SK-N-SH treated with all-trans-retinoic acid at 6 μM for 48 hours (cell line): Measurements from ENCODE around the gene NFYA.

Experiments used
- ATAC-seq: fragments of 200-7000 bp; cut with Tn5 transposase; 3 replicates; pipeline ENCODE4 v1.9.1; 2020; ENCODE audit warnings: mild to moderate bottlenecking, moderate library complexity
- ARNTL ChIP-seq: fragments of 450-650 bp; formaldehyde crosslinking; IDR thresholded peaks from 2 replicates; pipeline ENCODE4 v1.5.0; 2020; ENCODE audit warnings: low read depth, mild to moderate bottlenecking, moderate library complexity, borderline replicate concordance
- BACH2 ChIP-seq: fragments of 250-450 bp; sonication (Bioruptor Pico); IDR thresholded peaks from 2 replicates; pipeline ENCODE4 v1.9.0; 2021; ENCODE audit warnings: mild to moderate bottlenecking, borderline replicate concordance
- CREB5 ChIP-seq: fragments of 250-450 bp; sonication (Bioruptor Pico); IDR thresholded peaks from 2 replicates; pipeline ENCODE4 v1.5.1; 2020; ENCODE audit warnings: low read depth, mild to moderate bottlenecking, moderate library complexity
- CSDC2 ChIP-seq: fragments of 250-450 bp; sonication (Bioruptor Pico); IDR thresholded peaks from 2 replicates; pipeline ENCODE4 v1.5.0; 2020; ENCODE audit warnings: mild to moderate bottlenecking, moderate library complexity
- CSRNP3 ChIP-seq: fragments of 250-450 bp; sonication (Bioruptor Pico); IDR thresholded peaks from 2 replicates; pipeline ENCODE4 v1.5.1; 2021; ENCODE audit warnings: mild to moderate bottlenecking, moderate library complexity
- ESRRG ChIP-seq: fragments of 250-450 bp; sonication (Bioruptor Pico); IDR thresholded peaks from 2 replicates; pipeline ENCODE4 v1.6.1; 2021; ENCODE audit warnings: mild to moderate bottlenecking
- GLIS3 ChIP-seq: fragments of 250-450 bp; sonication (Bioruptor Pico); IDR thresholded peaks from 2 replicates; pipeline ENCODE4 v1.5.0; 2020; ENCODE audit warnings: mild to moderate bottlenecking, moderate library complexity
- ISL1 ChIP-seq: fragments of 250-450 bp; sonication (Bioruptor Pico); IDR thresholded peaks from 2 replicates; pipeline ENCODE4 v2.1.2; 2022; ENCODE audit warnings: mild to moderate bottlenecking, moderate library complexity
- OSR1 ChIP-seq: fragments of 250-450 bp; sonication (Bioruptor Pico); IDR thresholded peaks from 2 replicates; pipeline ENCODE4 v1.8.0; 2022; ENCODE audit warnings: moderate library complexity, mild to moderate bottlenecking, inconsistent platforms
- PATZ1 ChIP-seq: fragments of 250-450 bp; sonication (Bioruptor Pico); IDR thresholded peaks from 2 replicates; pipeline ENCODE4 v1.8.0; 2020; ENCODE audit warnings: mild to moderate bottlenecking, moderate library complexity, borderline replicate concordance
- RARB ChIP-seq: fragments of 250-450 bp; sonication (Bioruptor Pico); IDR thresholded peaks from 2 replicates; pipeline ENCODE4 v1.8.0; 2021; ENCODE audit warnings: mild to moderate bottlenecking, moderate library complexity
- SNAI2 ChIP-seq: fragments of 250-450 bp; sonication (Bioruptor Pico); IDR thresholded peaks from 2 replicates; pipeline ENCODE4 v1.5.0; 2020; ENCODE audit warnings: mild to moderate bottlenecking, moderate library complexity
- TCF4 ChIP-seq: fragments of 250-450 bp; sonication (Bioruptor Pico); IDR thresholded peaks from 2 replicates; pipeline ENCODE4 v1.8.0; 2021; ENCODE audit warnings: mild to moderate bottlenecking, moderate library complexity, borderline replicate concordance
- TOX ChIP-seq: fragments of 250-450 bp; sonication (Bioruptor Pico); IDR thresholded peaks from 2 replicates; pipeline ENCODE4 v1.8.0; 2021; ENCODE audit warnings: mild to moderate bottlenecking, moderate library complexity, borderline replicate concordance
- TSHZ2 ChIP-seq: fragments of 250-450 bp; sonication (Bioruptor Pico); IDR thresholded peaks from 2 replicates; pipeline ENCODE4 v1.5.0; 2020; ENCODE audit warnings: mild to moderate bottlenecking, moderate library complexity
- ZC3H10 ChIP-seq: fragments of 250-450 bp; sonication (Bioruptor Pico); IDR thresholded peaks from 2 replicates; pipeline ENCODE4 v1.5.1; 2021; ENCODE audit warnings: mild to moderate bottlenecking, moderate library complexity
- ZFP3 ChIP-seq: fragments of 250-450 bp; sonication (Bioruptor Pico); IDR thresholded peaks from 2 replicates; pipeline ENCODE4 v1.5.0; 2020; ENCODE audit warnings: mild to moderate bottlenecking, moderate library complexity
- ZFP30 ChIP-seq: fragments of 450-650 bp; formaldehyde crosslinking; IDR thresholded peaks from 2 replicates; pipeline ENCODE4 v1.5.0; 2022; ENCODE audit warnings: mild to moderate bottlenecking, moderate library complexity
- ZNF565 ChIP-seq: fragments of 450-650 bp; formaldehyde crosslinking; conservative IDR thresholded peaks from 2 replicates; pipeline ENCODE4 v1.5.0; 2020; ENCODE audit warnings: low read depth, mild to moderate bottlenecking, moderate library complexity
- ZNF70 ChIP-seq: fragments of 450-650 bp; formaldehyde crosslinking; IDR thresholded peaks from 2 replicates; pipeline ENCODE4 v1.5.0; 2020; ENCODE audit warnings: mild to moderate bottlenecking, moderate library complexity

NFYA gene

GRCh38 chr6:41055149-41055548 is 17.6 kb upstream of the NFYA start:
- ATAC-seq = no peak
- TF ChIP-seq OSR1 (CRISPR knock-in tag) (no peak), ZNF70 (CRISPR knock-in tag) (no peak), ARNTL (CRISPR knock-in tag) (no peak), CREB5 (no peak), BACH2 (no peak), PATZ1 (CRISPR knock-in tag) (no peak), GLIS3 (CRISPR knock-in tag) (no peak), CSDC2 (no peak), ISL1 (CRISPR knock-in tag) (no peak), SNAI2 (no peak), TOX (CRISPR knock-in tag) (no peak), ZC3H10 (CRISPR knock-in tag) (no peak), CSRNP3 (CRISPR knock-in tag) (no peak)

GRCh38 chr6:41056768-41057490 is 15.8 kb upstream of the NFYA start:
- no peak for TF ChIP-seq OSR1 (CRISPR knock-in tag)
- no peak for TF ChIP-seq ESRRG
- no peak for TF ChIP-seq GLIS3 (CRISPR knock-in tag)
- no peak for TF ChIP-seq RARB (CRISPR knock-in tag)
- TF ChIP-seq ZFP30 (CRISPR knock-in tag) = no peak
- TF ChIP-seq CREB5 = no peak
- no peak for TF ChIP-seq CSRNP3 (CRISPR knock-in tag)
- TF ChIP-seq ZFP3 (CRISPR knock-in tag) = no peak
- no peak for TF ChIP-seq CSDC2
- TF ChIP-seq BACH2 = no peak
- no peak for TF ChIP-seq ZNF565 (CRISPR knock-in tag)
- TF ChIP-seq TCF4 (CRISPR knock-in tag) = no peak
- TF ChIP-seq TSHZ2 (CRISPR knock-in tag) = no peak
- TF ChIP-seq ISL1 (CRISPR knock-in tag) = no peak
- no peak for ATAC-seq

GRCh38 chr6:41058783-41059181 is 14.0 kb upstream of the NFYA start:
- TF ChIP-seq CSRNP3 (CRISPR knock-in tag) (no peak), ZNF70 (CRISPR knock-in tag) (no peak), ZFP30 (CRISPR knock-in tag) (no peak)
- no peak for ATAC-seq
